ENCODE results near the gene GLCE.
"Not testable (repeated sequence)": the region's sequence is repeated elsewhere in the genome, so short reads cannot be mapped to it uniquely, and the experiment has no call there.

The GLCE gene

DNA sequence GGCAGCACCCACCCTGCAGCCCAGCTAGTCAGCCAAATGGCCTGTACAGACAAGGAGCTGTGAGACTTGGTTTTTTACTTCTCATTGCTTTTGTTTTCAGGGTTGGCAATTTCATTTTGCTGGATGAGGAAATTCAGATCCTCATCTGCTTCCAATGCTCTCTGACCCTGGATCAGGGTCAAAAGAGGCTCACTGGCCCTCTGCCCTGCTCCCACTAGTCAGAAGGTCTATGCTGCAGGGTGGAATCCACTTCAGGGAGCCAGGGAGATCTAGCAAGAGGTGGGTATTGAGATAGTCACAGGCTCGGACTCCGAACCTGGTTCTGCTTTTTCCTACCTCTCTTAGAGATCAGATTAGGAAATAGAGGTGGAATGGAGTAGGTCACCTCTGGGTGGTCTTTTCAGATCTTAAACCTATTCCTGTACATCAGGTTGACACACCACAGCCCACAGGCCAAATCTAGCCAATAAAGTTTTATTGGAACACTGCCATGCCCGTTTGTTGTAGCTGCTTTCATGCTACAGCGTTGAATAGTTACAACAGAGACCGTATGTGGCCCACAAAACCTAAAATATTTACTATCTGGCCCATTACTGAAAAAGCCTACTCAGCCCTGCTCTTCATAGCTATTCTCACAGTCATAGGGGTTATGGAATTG lies 26.4 kb upstream of the GLCE start:
- no peak for DNase-seq

DNA sequence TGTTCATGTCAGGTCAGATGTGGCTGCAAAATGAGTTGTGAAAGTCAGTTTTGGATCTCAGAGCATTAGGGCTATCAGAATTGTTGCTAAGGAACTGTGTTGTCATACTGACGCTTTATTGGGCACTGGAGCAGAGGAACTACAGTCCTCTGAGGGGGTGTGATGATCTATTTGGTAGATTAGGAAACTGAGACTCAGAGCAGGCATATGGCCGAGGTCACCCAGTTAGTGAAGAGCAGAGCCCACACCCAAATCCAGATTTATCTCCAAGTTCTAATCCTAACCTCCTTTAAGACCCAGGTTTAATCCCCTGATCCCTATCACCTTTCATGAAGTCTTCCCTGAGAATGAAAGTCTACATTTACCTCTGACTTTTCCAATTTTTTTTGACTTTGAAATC lies 25.6 kb upstream of the GLCE start:
- DNase-seq, result no peak

DNA sequence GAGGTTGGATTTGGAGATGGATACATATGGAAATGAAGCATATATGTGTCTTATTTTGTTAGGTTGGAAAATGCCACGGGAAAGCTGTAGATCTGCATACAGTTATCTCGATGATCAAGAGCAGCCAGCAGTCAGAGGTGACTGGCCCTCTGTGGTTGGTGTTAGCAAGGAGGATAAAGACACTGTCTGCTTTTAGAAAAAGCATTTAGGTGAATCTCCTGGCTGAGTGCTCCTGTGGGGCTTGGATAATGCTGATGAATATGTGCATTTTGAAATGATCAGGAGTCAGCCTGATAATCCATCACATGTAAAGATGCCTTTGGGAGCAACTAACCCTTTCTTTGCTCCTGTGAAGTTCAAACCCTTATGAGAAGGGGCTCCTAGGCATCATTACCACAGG lies 24.9 kb upstream of the GLCE start:
- no peak for DNase-seq

DNA sequence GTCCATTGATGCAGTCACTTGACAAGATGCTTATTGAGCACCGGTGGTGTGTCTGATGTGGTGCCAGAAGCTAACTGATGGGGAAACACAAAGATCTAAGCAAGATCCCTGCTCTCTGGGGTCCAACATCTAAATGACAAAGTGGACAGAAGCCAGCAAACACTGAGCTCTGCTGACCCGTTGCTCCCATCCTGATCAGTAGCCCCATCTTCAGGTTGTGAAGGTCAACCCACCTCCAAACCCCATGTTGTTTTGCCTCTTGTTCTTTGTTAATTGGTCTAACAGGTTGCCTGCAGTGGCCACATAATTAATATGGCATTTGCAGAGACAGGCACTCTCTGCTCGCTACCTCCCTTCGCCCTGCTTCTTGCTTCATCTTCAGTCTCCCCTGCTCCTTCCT lies 21.5 kb upstream of the GLCE start:
- DNase-seq, result no peak

DNA sequence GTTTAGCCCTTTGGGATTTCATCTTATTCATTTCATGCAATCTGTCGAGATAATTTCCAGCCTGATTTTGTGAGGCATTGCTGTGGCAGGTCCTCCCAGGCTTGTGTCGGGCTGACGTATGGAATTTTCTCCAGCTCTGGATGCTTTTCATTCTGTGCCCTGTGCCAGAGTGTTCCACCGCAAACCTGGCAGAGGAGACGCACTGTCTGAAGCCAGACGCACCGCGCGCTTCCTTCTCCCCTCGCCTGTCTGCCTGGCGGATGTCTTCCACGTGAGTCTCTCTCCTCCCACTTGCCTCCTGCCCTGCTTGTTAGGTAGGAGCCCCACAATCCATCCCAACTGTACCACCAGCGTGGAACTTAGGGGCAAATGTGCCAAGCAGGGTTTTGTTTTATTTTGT lies 20.1 kb upstream of the GLCE start:
- DNase-seq, result no peak

DNA sequence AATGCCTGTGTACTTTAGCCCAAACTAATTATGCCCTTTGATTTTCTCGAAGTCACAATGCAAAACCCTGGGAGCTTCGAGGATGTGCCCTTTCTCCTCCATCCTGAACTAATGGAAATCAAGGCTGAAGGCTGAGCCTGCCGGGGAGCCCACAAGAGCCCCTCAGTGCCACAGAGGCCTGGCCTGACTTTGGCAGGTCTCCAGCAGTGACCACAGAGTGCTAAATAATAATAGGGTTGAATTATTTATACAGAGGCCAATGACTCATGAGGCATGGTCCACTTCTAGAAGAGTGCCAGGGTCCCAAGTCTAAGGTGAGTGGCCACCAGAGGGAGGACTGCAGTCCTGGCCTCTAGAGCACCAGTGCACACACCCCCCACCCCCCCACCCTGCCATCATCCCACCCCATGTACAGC lies 19.1 kb upstream of the GLCE start:
- DNase-seq, result no peak

DNA sequence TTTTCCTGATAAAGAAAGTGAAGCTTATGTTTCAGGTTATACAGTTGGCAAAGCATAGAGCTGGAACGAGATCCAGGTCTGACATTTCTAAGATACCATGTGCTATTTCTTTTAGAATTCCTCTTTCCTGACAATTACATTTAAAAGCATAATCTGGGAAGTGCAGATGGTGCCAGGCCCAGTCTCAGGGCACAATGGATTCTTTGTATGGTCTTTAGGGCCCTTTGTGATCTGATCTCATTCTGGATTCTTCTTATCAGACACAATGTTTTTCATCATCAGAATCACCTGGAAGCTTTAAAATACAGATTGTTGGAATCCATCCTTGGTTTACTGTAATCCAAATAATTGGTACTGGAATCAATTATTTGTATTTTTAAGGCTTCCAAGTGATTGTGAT lies 18.6 kb upstream of the GLCE start:
- no peak for DNase-seq

DNA sequence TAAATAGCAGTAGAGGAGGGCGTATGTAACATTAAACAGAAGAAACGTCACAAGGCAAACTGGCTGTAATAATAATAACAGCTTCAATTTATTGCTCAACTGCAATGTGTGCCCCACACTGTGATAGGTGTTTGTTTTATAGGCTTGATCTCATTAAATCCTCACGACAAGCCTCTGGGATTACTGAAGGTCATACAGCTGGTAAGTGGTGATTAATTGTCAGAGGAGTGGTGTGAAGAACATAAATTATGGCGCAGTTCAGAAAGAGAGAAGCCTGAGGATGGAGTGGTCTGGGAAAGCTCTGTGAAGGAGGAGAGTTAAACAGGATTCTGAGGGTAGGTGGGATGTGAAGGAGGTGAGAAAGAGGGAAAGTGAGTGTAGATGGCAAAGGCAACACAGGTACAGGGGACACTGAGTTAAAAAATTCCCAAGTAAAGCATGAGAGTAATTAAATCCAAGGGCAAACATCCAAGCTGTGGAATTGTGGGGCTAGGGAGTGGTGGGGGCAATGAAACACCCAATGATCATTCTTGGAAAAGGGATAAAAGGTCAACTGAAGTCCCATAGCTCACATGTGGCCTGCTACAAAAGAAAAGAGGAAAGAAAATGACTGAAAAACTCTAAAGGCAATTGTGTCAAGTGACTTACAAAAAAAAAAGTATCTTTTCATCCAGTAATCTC lies 16.5 kb upstream of the GLCE start:
- DNase-seq, result no peak

DNA sequence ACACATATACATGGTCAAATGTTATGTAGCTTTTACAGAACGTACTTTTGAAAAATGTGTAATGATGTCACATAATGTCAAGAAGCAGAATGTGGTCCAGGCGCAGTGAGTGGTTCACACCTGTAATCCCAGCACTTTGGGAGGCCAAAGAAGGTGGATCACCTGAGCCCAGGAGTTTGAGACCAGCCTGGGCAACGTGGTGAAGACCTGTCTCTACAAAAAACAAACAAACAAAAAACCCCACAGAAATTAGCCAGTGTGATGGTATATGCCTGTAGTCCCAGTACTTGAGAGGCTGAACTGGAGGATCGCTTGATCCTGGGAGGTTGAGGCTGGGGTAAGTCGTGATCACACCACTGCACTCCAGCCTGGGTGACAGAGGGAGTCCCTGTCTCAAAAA lies 15.9 kb upstream of the GLCE start:
- no peak for DNase-seq

DNA sequence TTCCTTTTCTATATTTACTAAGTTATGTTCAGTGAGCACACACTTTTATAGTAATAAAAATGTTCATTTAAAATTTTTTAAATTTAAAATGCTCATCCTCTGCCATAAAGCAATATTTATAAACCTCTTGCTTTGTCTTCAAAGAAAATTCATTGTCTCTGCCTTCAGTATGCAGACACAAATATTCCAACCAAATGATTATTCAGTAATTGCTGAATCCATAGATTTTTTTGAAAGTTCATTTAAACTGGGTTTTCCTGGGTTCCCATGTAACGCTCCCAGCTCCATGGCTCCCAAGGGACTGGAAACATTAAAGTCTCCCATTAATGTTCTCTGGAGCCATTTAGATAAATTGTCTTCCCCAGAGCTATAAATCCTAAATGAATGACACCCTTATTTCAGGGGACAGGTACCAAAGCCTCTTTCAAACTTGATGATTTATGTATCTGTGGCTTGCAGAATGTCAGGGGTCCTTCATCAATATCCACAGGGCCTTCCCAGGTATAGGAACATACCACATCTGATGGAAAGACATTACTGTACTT lies 15.2 kb upstream of the GLCE start:
- no peak for DNase-seq

DNA sequence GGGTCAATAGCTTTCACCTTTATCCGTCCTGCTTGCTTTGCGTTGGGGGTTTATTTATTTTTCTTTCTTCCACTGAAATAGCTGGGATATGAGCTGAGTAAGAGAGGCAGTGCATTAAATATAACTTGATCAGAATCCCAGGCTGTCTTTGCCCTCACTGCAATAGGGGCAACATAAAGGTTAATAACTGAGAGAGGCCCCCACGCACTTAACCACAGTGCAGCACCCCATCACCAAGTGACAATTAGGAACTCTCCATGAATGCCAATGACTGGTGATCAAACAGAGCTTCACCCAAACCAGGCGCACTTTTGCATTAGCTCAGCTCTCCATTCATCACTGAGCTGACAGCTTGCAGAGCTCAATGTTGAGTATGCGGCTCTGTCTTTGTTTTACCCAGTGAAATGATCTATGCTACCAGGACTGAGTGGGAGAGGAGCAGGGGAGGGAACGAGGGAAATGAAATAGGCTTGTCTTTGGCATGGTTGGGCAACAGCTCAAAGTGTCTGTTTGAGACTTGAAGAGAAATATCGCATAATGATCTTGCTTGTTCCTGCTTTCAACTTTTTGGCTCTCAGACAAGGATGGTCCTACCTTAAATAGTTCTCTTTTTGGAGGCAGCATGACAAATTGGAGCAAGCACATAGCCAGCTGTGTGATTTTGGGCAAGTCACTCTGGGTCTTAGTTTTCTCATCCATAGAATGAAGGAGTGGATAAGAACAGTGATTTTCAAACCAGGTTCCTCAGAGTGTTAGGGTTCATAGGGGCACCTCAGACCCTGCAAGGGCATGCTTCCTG lies 14.5 kb upstream of the GLCE start:
- peak; percentile 41 for DNase-seq

DNA sequence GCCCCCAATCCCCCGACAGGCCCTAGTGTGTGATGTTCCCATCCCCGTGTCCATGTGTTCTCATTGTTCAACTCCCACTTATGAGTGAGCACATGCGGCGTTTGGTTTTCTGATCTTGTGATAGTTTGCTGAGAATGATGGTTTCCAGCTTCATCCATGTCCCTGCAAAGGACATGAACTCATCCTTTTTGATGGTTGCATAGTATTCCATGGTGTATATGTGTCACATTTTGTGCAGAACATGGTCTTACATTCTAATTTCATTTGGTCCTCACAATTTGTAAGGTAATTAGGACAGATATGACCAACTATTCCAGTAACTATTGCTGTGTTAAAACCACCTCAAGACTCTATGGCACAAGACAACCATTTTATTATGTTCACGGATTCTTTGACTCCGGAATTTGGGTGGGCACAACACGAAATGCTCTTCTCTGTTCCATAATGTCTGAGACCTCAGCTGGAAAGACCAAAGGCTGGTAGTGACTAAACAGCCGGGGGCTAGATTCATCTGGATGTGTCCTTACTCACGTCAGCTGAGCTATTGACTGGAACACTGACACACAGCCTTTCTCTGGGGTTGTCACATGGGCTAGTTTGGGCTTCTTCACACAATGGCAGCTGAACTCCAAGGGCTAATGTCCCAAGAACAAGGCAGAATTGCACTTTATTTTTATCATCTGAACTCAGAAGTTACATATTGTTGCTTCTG lies 13.6 kb upstream of the GLCE start:
- DNase-seq, result no peak

DNA sequence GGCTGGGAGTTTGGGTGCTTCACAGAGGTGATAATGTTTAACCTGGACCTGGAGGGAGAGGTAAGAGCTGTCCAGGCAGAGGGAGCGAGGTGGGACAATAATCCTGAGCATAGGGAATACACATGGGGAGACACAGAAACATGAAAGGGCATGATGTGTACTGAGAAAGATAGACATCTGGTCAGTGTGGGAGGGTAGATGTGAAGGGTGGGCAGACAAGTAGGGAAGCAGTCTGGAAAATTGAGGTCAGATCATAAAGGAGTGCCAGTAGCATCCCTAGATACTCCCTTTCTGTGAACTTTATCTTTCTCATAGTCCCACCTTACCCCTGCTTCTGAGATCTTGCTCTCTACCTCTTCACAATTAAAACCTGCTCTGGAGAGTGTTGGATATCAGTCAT lies 12.0 kb upstream of the GLCE start:
- DNase-seq, result no peak

DNA sequence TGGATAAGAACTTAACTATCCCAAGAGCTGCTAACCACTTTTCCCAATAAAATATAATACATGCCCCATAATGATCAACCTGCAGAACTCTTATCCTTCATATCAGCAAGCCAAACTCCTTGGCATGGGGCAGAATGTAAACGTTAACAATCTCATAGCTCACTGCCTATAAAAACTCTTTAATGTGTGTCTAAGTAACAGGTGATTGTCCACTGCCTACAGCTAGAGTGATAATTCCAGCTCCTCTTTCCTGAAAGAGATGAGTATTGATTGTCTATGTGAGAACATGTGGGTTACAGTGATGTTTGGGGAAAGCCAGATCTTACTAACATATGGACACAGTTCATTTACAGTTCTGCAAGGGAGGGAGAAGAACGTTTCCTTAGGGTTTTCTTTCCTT lies 11.3 kb upstream of the GLCE start:
- no peak for DNase-seq

DNA sequence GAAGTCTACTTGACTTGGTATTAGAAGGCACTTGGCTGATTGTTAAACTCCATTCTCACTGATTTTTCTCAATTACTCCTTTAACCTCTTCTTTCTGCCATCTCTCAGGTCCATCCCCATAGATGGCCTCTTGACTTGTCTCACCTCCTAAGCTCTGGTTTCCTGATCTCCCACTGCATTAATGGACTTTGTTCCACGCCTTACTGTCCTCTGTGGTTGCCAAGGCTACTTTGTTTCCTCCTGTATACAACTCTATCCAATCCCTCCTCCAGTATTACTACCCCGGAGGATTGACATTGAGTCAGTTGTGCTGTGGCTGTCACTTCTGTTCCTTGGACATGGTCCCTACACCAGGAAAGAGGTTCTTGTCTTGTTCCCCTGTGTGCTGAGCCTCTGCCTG lies 10.6 kb upstream of the GLCE start:
- no peak for DNase-seq

DNA sequence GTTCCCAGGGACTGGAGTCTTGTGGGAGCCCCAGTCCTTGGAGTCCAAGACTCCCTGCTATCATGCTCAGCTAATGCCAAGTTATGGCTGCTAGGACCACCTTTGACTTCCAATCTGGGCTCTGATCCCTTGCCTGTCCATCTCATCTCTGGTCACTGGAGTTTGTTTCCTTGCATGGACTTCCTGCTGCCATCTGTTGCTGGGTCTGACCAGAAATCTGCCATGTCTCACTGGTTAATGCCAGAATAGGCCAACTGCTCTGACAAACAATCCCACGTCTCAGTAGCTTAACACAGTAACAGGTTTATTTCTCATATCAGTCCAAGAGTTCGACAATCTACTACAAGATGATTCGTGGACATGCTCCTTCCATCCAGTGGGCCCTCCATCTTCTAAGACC lies 10.1 kb upstream of the GLCE start:
- DNase-seq, result no peak

DNA sequence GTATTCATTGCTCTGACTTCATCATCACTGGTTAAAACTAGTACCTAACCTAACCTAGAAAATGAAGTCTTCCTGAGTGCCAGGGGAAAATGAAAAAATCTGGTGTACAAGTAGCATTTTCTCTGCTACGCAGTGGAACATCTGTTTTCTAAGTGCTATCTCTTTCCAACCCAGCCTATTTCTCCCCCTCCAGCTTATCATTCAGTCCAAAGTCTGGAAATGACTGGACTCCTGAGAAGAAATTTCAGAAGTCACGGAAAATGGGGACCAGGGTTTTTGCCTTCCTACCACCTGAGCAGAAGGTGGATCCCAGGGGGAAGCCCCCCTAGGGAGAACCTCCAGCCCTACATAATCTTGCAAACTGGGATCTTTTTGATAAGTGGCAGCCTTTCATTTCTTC lies 9.6 kb upstream of the GLCE start:
- no peak for DNase-seq

DNA sequence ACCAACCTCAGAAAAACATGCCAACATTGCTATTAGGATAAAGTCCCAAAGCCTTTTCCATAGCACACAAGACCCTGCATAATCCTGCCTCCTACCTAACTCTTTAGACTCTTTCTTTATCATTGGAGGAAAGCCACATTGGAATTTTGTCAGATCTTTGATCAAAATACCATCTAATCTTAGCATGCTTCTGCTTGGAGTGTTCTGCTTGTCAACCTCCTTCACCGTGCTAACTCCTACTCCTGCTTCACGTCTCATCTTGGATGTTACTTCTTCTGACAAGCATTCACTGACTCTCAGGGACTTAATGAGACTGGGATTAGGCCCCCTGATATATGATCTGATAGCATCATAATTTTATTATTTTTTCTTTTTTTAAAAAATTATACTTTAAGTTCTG lies 7.4 kb upstream of the GLCE start:
- DNase-seq, result no peak

DNA sequence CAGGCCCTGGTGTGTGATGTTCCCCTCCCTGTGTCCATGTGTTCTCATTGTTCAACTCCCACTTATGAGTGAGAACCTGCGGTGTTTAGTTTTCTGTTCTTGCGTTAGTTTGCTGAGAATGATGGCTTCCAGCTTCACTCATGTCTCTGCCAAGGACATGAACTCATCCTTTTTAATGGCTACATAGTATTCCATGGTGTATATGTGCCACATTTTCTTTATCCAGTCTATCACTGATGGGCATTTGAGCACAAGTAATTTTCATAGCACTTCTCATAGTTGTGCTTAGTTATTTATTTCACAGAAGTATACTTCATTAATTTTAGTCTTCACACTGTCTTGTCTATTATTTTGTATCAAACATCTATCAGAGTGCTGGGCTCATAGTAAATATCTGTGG lies 6.8 kb upstream of the GLCE start:
- DNase-seq, result not testable (repeated sequence)

DNA sequence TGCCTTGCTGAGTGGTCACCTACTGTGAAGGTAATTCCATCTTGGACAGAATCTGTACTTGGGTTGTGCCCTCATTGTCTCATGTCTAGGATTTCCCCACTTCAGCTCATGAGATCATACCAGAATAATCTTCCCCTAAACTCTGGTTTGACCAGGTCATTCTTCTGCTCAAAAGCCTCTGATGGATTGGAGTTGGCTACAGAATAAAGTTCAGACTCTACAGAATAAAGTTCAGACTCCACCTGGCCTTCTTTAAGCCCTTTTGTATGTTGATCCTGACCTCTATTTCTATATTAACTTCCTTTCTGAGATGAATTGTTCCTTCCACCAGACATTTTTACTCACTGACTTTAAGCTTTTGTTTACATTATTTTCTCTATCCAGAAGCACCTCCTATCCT lies 6.4 kb upstream of the GLCE start:
- DNase-seq, result no peak

DNA sequence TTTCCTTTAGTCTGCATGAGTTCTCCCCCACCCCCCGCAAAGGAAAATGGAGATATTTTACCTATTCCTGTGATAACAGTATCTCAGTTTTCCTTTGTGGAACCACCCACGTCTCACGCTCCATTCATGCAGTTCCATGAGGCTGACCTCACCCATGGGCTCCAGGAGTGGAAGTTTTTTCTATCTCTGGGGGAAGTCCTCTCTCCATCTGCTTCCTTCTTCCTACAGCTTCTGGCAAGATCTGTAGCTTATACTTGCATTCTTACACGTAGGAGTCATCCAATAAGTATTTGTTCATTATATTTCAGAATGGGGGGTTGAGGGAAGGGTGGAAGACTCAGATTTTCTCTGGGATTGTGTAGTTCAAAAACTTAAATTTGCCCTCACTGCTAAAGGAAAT lies 5.8 kb upstream of the GLCE start:
- no peak for DNase-seq

DNA sequence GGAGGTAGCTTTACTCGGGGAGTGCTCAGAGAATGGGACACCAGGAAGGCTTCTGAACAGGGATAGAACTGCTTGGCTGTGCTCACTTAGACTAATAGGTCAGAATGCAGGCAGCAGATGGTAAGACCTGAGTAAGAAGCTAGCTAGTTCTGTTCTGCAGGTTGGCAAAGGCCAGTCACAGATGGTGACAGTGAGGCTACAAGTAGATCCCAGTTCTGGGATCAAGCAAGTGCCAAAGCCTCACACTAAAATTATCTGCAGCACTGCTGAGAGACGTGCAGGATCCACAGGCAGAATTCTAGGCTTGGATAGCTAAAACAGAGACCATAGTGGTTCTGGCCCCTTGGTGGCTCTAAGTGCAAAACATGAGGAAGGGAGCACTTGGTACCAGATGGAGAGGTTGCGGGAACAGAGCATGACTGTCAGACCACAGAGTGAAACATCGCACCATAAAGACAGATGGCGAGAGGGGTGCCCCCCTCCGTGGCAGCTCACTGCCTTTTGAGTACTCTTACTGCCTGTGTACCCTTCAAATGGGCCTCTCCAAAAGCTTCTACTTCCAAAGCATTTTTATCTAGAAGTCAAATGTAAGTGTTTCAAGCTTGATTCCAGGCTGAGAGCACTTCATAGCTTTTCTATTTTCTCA lies 3.6 kb upstream of the GLCE start:
- DNase-seq, result no peak

All from right kidney (tissue), 1 donor.